Upper lobe of left lung (tissue), 6 donors: Measurements from ENCODE around the gene ATP9B. TPM values are rescaled to one million over a fixed set of nuclear protein-coding genes. Genes with fewer than 3 reads are reported as not detected.

Experiments
- ATAC-seq, 2 donors: fragments of 200-7000 bp; cut with Tn5 transposase; one replicate each; pipeline ENCODE4 v1.9.1; 2022; ENCODE audit warnings: mild to moderate bottlenecking in 2 of 2, moderate library complexity in 2 of 2; ENCODE audit not compliant: low FRiP score in 2 of 2
- DNase-seq, 2 donors: peaks; one replicate each; pipeline ENCODE4 v3.0.0-alpha.2; 2019 to 2020
- H3K27ac ChIP-seq, 4 donors: fragments of 200-600 bp; sonication (generic); one replicate each; pipeline ENCODE4 v1.5.1; 2016 to 2019
- H3K27me3 ChIP-seq, 4 donors: fragments of 200-600 bp; sonication (generic); one replicate each; pipeline ENCODE4 v1.5.1; 2017 to 2019
- H3K36me3 ChIP-seq, 4 donors: fragments of 200-600 bp; sonication (generic); one replicate each; pipeline ENCODE4 v1.5.1; 2016 to 2019
- H3K4me1 ChIP-seq, 4 donors: fragments of 200-600 bp; sonication (generic); one replicate each; pipeline ENCODE4 v1.5.1; 2018 to 2019
- H3K4me3 ChIP-seq, 4 donors: fragments of 200-600 bp; sonication (generic); one replicate each; pipeline ENCODE4 v1.5.1; 2017 to 2019; ENCODE audit warnings: mild to moderate bottlenecking in 2 of 4, moderate library complexity in 1 of 4
- H3K9me3 ChIP-seq, 4 donors: fragments of 200-600 bp; sonication (generic); one replicate each; pipeline ENCODE4 v1.5.1; 2018 to 2019
- CTCF ChIP-seq, 6 experiments: fragments of 450-650 bp in 4 of 6; fragments of 200-600 bp in 2 of 6; sonication (generic) in 2 of 6; IDR thresholded peaks; one replicate each; pipeline ENCODE4 v1.5.1; 2016 to 2019; ENCODE audit warnings: antibody characterized with exemption in 6 of 6
- EP300 ChIP-seq, 4 donors: sonication (generic); formaldehyde crosslinking; IDR thresholded peaks; one replicate each; pipeline ENCODE4 v1.5.1; 2017; ENCODE audit warnings: antibody characterized with exemption in 4 of 4, control low read depth in 2 of 4
- POLR2A ChIP-seq, 4 donors: fragments of 450-650 bp; IDR thresholded peaks; one replicate each; pipeline ENCODE4 v1.5.1; 2016 to 2017; ENCODE audit warnings: antibody characterized with exemption in 4 of 4, mild to moderate bottlenecking in 2 of 4
- POLR2AphosphoS5 ChIP-seq, 2 donors: sonication (generic); formaldehyde crosslinking; IDR thresholded peaks; one replicate each; pipeline ENCODE4 v1.5.1; 2017; ENCODE audit warnings: antibody characterized with exemption in 2 of 2
- WGBS, 2 donors: methylation state at CpG; one replicate each; pipeline ENCODE4 v1.1.5; 2017 to 2018; 5-methylcytosine and 5-hydroxymethylcytosine counted together
- total RNA-seq, 6 donors: library from RNA; depleted of rRNA in 4 of 6; stranded (reverse); fragments of >200 nt in 4 of 6; gene quantifications; one replicate each; pipeline versions ENCODE4 v1.1.0 to v1.2.1, GENCODE V29; 2016 to 2021
- donor health status: DM: no; HTN: no; CAD: no; lungs with moderate emphysema.
- donor health status: DM: no; HTN: yes; CAD: no; lungs with severe emphysema.

ATP9B gene
- total RNA-seq, 6 donors from 2014 or later: 29.8 to 124 (median 49.2) TPM

GRCh38 chr18:79191956-79192355 lies 122.8 kb downstream of the ATP9B start:
- ATAC-seq: no peak
- WGBS, 2 donors: 91 to 93% methylated on average over 5 of the region's 5 CpGs
- Histone ChIP-seq H3K27ac (no peak overlapping the region), H3K9me3 (no peaks in the 10 kb centered on the region), H3K27me3 (no peaks in the 10 kb centered on the region), H3K4me1 (peaks cover 0 to 5% (median 3%) of the 10 kb centered on the region in 4 donors), H3K36me3 (peaks cover 0 to 16% (median 0%) of the 10 kb centered on the region in 4 donors), H3K4me3 (no peak overlapping the region)
- TF ChIP-seq CTCF (IDR thresholded peaks at IDR 0.05) (no peak), EP300 (IDR thresholded peaks at IDR 0.05) (no peak), POLR2AphosphoS5 (IDR thresholded peaks at IDR 0.05) (no peak), POLR2A (IDR thresholded peaks at IDR 0.05) (no peak)
- no peak for DNase-seq

GRCh38 chr18:79193826-79194225 lies 124.6 kb downstream of the ATP9B start:
- no peak overlapping the region for H3K27ac ChIP-seq
- H3K36me3 ChIP-seq: peaks cover 0 to 16% (median 0%) of the 10 kb centered on the region in 4 donors
- ATAC-seq (no peak), DNase-seq (no peak)
- 75 to 78% methylated on average over 2 of the region's 2 CpGs for WGBS, 2 donors
- no peaks in the 10 kb centered on the region for H3K9me3 ChIP-seq
- TF ChIP-seq EP300 (IDR thresholded peaks at IDR 0.05) (no peak), POLR2A (IDR thresholded peaks at IDR 0.05) (no peak), CTCF (IDR thresholded peaks at IDR 0.05) (no peak), POLR2AphosphoS5 (IDR thresholded peaks at IDR 0.05) (no peak)
- peaks cover 0 to 5% (median 0%) of the 10 kb centered on the region in 4 donors for H3K4me1 ChIP-seq
- no peaks in the 10 kb centered on the region for H3K27me3 ChIP-seq
- no peak overlapping the region for H3K4me3 ChIP-seq

GRCh38 chr18:79195716-79196683 lies 126.8 kb downstream of the ATP9B start:
- TF ChIP-seq POLR2A (IDR thresholded peaks at IDR 0.05): no peak
- no peak for TF ChIP-seq POLR2AphosphoS5 (IDR thresholded peaks at IDR 0.05)
- no peak for TF ChIP-seq CTCF (IDR thresholded peaks at IDR 0.05)
- no peak for TF ChIP-seq EP300 (IDR thresholded peaks at IDR 0.05)
- Histone ChIP-seq H3K4me1 (peaks cover 0 to 5% (median 0%) of the 10 kb centered on the region in 4 donors), H3K36me3 (peaks cover 0 to 13% (median 0%) of the 10 kb centered on the region in 4 donors), H3K9me3 (no peaks in the 10 kb centered on the region), H3K27me3 (no peaks in the 10 kb centered on the region), H3K4me3 (no peak overlapping the region), H3K27ac (no peak overlapping the region)
- WGBS, 2 donors: 67 to 69% methylated on average over 10 of the region's 10 CpGs
- ATAC-seq (peak in 1 of 2 donors; percentile 61), DNase-seq (no peak)

GRCh38 chr18:79197531-79197930 lies 128.3 kb downstream of the ATP9B start:
- H3K9me3 ChIP-seq: no peaks in the 10 kb centered on the region
- peaks cover 0 to 13% (median 0%) of the 10 kb centered on the region in 4 donors for H3K36me3 ChIP-seq
- no peak overlapping the region for H3K27ac ChIP-seq
- H3K4me1 ChIP-seq: peaks cover 0 to 5% (median 0%) of the 10 kb centered on the region in 4 donors
- 94 to 95% methylated on average over 4 of the region's 4 CpGs for WGBS, 2 donors
- no peak for TF ChIP-seq EP300 (IDR thresholded peaks at IDR 0.05)
- no peak for TF ChIP-seq POLR2A (IDR thresholded peaks at IDR 0.05)
- no peak for TF ChIP-seq CTCF (IDR thresholded peaks at IDR 0.05)
- no peak for TF ChIP-seq POLR2AphosphoS5 (IDR thresholded peaks at IDR 0.05)
- ATAC-seq (no peak), DNase-seq (no peak)
- no peak overlapping the region for H3K4me3 ChIP-seq
- H3K27me3 ChIP-seq: no peaks in the 10 kb centered on the region
